Measurements from ENCODE around the gene MYOZ2.
A peak's percentile ranks its signal among the peaks of the same experiment; 100 is the strongest.

The MYOZ2 gene

GRCh38 chr4:119209586-119209985 is 74.0 kb downstream of the MYOZ2 start:
- TF ChIP-seq ZNF426 (tag by site-specific recombination; IDR thresholded peaks at IDR 0.05) (no peak), ZNF423 (tag by site-specific recombination; IDR thresholded peaks at IDR 0.05) (no peak), MEIS1 (CRISPR knock-in tag; IDR thresholded peaks at IDR 0.05; ENCODE audit: borderline replicate concordance) (no peak), ZNF202 (tag by site-specific recombination; IDR thresholded peaks at IDR 0.05; ENCODE audit: borderline replicate concordance) (no peak), HIC1 (tag by site-specific recombination; IDR thresholded peaks at IDR 0.05) (no peak), PRDM10 (tag by site-specific recombination; IDR thresholded peaks at IDR 0.05) (no peak), ZFHX2 (tag by site-specific recombination; conservative IDR thresholded peaks at IDR 0.05) (no peak), ZBTB48 (tag by site-specific recombination; IDR thresholded peaks at IDR 0.05) (no peak), ZNF560 (tag by site-specific recombination; IDR thresholded peaks at IDR 0.05; ENCODE audit: borderline replicate concordance) (no peak)
- Histone ChIP-seq H3K27ac (ENCODE audit: extremely low read depth, low read depth, low read length) (no peak overlapping the region), H3K4me1 (ENCODE audit: control insufficient read depth, insufficient read depth, low read length) (no peaks in the 10 kb centered on the region), H3K9me3 (ENCODE audit: control insufficient read depth, insufficient read depth, low read depth, low read length) (no peaks in the 10 kb centered on the region), H3K4me3 (ENCODE audit: low read depth, low read length) (no peak overlapping the region), H3K36me3 (ENCODE audit: control insufficient read depth in 2 of 2, insufficient read depth in 1 of 2, low read length in 2 of 2) (no peaks in the 10 kb centered on the region)
- ChIA-PET CTCF (interaction anchor here (0.6 kb wide), 2 partner anchors 37 to 169 kb away, joined by 3 to 4 read pairs; no protein-coding TSS in a partner anchor), POLR2A (no interaction called here)

GRCh38 chr4:119210775-119211174 is 75.1 kb downstream of the MYOZ2 start:
- no peak overlapping the region for H3K27ac ChIP-seq (ENCODE audit: extremely low read depth, low read depth, low read length)
- H3K4me3 ChIP-seq (ENCODE audit: low read depth, low read length), result no peak overlapping the region
- CTCF ChIA-PET, result no interaction called here
- peak; percentile 51; the same call in 1 of the 2 replicates for TF ChIP-seq PRDM1 (tag by site-specific recombination; IDR thresholded peaks at IDR 0.05)
- no peak for TF ChIP-seq ZBTB7A (tag by site-specific recombination; IDR thresholded peaks at IDR 0.05; ENCODE audit: low read depth)
- no peaks in the 10 kb centered on the region for H3K4me1 ChIP-seq (ENCODE audit: control insufficient read depth, insufficient read depth, low read length)
- POLR2A ChIA-PET, result no interaction called here
- H3K36me3 ChIP-seq (ENCODE audit: control insufficient read depth in 2 of 2, insufficient read depth in 1 of 2, low read length in 2 of 2), result no peaks in the 10 kb centered on the region
- no peaks in the 10 kb centered on the region for H3K9me3 ChIP-seq (ENCODE audit: control insufficient read depth, insufficient read depth, low read depth, low read length)

GRCh38 chr4:119211867-119212233 is 76.2 kb downstream of the MYOZ2 start:
- H3K27ac ChIP-seq (ENCODE audit: extremely low read depth, low read depth, low read length), result peak overlapping the region; percentile 45
- CTCF ChIA-PET, result interaction anchor here (0.6 to 2.3 kb wide), 5 partner anchors 10 to 1868 kb away, joined by 3 to 6 read pairs (median 4); no protein-coding TSS in a partner anchor
- POLR2A ChIA-PET, result interaction anchor here (0.8 to 2.2 kb wide), 5 partner anchors 9 to 177 kb away, joined by 3 to 11 read pairs (median 3); no protein-coding TSS in a partner anchor
- no peaks in the 10 kb centered on the region for H3K4me1 ChIP-seq (ENCODE audit: control insufficient read depth, insufficient read depth, low read length)
- peak overlapping the region; percentile 69 for H3K4me3 ChIP-seq (ENCODE audit: low read depth, low read length)
- no peaks in the 10 kb centered on the region for H3K36me3 ChIP-seq (ENCODE audit: control insufficient read depth in 2 of 2, insufficient read depth in 1 of 2, low read length in 2 of 2)
- H3K9me3 ChIP-seq (ENCODE audit: control insufficient read depth, insufficient read depth, low read depth, low read length), result no peaks in the 10 kb centered on the region
- no peak for TF ChIP-seq ZNF664 (tag by site-specific recombination; IDR thresholded peaks at IDR 0.05)
- TF ChIP-seq ZNF48 (tag by site-specific recombination; IDR thresholded peaks at IDR 0.05), result no peak
- no peak for TF ChIP-seq OSR2 (tag by site-specific recombination; IDR thresholded peaks at IDR 0.05)
- TF ChIP-seq TRIM28 (IDR thresholded peaks at IDR 0.05; ENCODE audit: borderline replicate concordance, low read length), result no peak
- no peak for TF ChIP-seq ZNF558 (tag by site-specific recombination; IDR thresholded peaks at IDR 0.05)
- TF ChIP-seq ZNF354C (tag by site-specific recombination; IDR thresholded peaks at IDR 0.05; ENCODE audit: borderline replicate concordance, low read depth), result no peak
- 0 out of 2 replicates have a peak, but pooled peaks have one; percentile 21 for TF ChIP-seq ZNF394 (tag by site-specific recombination; IDR thresholded peaks at IDR 0.05; ENCODE audit: borderline replicate concordance)
- no peak for TF ChIP-seq ZNF26 (tag by site-specific recombination; IDR thresholded peaks at IDR 0.05)
- no peak for TF ChIP-seq KLF1 (tag by site-specific recombination; IDR thresholded peaks at IDR 0.05)
- no peak for TF ChIP-seq ZNF596 (tag by site-specific recombination; IDR thresholded peaks at IDR 0.05)
- TF ChIP-seq EGR2 (tag by site-specific recombination; IDR thresholded peaks at IDR 0.05; ENCODE audit: low read depth), result no peak
- no peak for TF ChIP-seq ZSCAN5A (tag by site-specific recombination; IDR thresholded peaks at IDR 0.05)
